HG02970 (cell line): ENCODE measurements around the gene ZNF792.
A peak's percentile ranks its signal among the peaks of the same experiment; 100 is the strongest.
"Not testable (repeated sequence)": the region's sequence is repeated elsewhere in the genome, so short reads cannot be mapped to it uniquely, and the experiment has no call there.

Experiments
- ATAC-seq: cut with Tn5 transposase; IDR thresholded peaks from one replicate; pipeline ENCODE4 v1.9.1; 2021; ENCODE audit warnings: mild to moderate bottlenecking, moderate library complexity, moderate number of reproducible peaks; ENCODE audit not compliant: unreplicated experiment, low FRiP score

ZNF792 gene

DNA sequence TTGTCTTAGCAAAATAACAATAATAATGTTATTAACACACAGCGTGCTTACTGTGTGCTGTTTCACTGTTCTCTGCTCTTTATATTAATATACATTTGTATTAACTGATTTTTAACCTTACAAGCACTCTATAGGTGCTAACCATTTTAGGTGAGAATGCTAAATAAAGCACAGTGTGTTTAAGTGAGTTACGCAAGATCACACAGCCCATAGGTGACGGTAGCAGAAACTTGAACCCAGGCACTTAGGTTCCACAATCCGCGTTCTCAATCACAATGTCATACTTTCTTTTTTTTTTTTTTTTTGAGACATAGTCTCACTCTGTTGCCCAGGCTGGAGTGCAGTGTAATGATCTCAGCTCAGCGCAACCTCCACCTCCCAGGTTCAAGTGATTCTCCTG lies 31.5 kb downstream of the ZNF792 start:
- no peak for ATAC-seq

DNA sequence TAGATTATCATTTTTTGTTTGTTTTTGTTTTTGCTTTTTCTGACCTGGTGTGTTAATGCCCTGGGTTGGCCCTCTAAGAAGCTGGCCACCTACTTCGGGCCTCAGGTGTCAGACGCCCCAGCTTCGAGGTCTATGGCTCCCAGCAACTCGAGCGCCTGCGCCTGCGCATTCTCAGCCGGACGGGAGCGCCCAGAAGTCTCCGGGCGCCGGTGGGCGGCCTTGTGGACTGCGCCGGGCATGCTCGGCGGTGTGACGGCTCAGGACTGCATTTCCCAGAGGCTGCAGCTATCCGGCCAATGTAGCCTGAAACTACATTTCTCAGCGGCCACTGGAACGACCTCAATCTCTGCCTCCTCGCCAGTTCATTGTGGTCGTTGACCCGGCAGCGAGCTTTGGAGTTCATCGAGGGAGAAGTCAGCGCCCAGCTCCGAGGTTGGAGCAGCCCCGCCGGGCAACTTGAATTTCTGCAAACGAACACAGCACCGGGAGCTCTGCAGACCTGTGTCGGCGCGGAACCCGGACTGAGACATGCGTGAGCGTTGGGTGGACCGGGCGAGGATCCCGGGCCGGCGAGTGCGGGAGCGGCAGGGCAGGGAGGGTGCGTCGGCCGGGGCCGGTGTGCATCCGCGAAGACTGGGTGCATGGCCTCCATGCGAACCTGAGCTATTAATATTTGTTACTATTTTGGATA lies 37.2 kb downstream of the ZNF792 start, which contains the start of gene ZNF30:
Gene ZNF30 (plus strand): TSS at position 219 of the 691 bp plus-strand sequence. CDS start 3,045 bp downstream, outside the sequence.
- ATAC-seq: peak; percentile 92

DNA sequence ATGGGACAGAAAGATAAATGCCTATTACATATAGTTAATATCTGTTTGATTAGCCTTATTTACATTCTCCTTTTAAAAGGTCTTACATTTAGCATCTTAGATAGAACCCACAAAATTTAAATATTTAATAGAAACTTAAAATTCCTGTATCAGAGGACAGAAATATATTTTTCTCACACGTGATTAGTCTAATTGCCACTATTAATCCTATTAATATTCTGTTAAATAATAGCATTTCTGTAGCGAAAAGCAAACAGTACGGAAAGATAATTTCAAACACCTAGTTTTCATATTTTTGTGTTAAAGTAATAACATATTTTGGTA lies 37.7 kb downstream of the ZNF792 start:
- no peak for ATAC-seq

DNA sequence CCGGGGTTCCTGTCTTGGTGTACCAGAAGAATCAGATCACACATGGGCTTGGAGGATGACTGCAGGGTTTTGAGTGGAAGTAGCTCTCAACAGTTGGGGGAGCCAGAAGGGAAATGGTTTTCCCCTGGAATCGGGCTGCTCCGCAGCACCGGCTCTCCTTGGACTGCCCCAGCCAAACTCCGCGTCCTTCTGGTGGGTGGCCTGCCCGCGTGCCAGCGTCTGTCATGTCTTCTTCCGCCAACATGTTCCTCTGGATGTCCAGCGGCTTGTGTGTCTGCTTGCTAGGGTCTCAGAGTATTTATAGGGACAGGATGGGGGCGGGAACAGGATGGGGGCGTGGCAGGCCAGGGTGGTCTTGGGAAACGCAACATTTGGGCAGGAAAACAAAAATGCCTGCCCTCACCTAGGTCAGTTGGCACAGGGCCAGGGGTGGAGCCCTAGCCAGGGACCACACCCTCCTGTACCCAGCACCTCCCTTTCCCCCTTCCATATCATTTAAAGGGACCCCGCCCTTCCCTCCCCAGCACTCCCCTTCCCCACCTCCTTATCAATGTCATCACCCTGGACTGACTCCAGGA lies 38.7 kb downstream of the ZNF792 start:
- no peak for ATAC-seq

DNA sequence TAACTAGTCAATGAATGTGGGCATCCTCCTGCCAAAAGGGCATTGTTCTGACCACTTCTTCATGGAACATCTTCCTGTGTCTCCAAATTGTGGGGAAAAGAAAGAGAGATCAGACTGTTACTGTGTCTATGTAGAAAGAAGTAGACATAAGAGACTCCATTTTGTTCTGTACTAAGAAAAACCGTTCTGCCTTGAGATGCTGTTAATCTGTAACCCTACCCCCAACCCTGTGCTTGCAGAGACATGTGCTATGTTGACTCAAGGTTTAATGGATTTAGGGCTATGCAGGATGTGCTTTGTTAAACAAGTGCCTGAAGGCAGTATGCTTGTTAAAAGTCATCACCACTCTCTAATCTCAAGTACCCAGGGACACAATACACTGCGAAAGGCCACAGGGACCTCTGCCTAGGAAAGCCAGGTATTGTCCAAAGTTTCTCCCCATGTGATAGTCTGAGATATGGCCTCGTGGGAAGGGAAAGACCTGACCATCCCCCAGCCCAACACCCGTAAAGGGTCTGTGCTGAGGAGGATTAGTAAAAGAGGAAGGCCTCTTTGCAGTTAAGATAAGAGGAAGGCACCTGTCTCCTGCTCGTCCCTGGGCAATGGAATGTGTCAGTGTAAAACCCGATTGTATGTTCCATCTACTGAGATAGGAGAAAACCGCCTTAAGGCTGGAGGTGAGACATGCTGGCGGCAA lies 43.8 kb downstream of the ZNF792 start:
- ATAC-seq: not testable (repeated sequence)

DNA sequence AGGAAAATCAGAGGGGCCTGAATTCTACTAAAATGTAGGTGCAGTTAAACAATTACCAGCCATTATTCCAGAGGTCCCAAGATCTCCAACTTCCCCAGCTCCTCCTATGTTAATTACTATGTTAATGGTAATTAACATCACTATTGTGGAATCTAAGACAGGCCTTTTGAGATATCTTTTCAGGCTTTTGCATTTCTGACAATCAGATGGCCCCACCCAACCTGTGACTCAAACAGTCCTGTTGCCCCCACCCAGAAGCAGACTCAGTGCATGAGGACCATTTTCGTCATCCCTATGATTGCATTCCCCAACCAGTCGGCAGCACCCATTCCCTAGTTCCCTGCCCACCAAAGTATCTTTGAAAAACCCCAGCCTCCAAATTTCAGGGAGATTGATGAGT lies 45.8 kb downstream of the ZNF792 start:
- ATAC-seq: no peak

DNA sequence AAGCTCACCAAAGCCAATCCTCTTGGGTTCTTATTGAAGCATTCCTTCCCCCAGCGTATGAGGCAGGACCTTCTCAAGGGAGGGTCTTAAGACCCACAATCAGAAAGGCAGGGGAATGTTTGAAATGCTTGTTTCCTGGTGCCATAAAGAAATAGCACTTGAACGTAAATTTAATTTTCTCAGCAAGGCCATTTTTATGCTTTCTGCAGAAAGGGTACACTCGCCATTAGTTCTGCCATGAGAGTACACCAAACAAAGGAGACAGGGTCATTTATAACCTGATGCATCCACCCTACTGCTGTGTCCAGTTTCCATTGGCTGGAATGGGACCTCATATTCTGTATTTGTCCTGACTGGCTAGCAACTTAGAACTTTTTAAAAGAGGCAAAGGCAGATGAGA lies 46.9 kb downstream of the ZNF792 start:
- ATAC-seq: not testable (repeated sequence)

DNA sequence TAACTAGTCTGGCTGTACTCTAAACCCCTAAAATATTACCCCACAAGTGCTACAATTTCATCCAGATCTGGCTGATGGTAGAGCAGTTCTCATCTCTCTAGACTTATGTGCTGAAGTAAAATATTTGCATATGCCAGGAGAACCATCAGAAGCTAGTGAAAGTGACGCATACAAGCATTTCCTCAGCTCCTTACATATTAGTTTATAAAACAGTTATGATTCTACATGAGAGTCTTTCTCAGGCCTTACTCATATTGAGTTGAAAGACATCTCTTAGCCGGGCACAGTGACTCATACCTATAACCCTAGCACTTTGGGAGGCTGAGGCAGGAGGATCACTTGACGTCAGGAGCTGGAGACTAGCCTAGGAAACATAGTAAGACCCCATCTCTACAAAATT lies 53.3 kb downstream of the ZNF792 start:
- ATAC-seq: no peak
